ENCODE data around the gene NRXN3.

Gene NRXN3

GRCh38 chr14:79516009-79516408 is 1345.8 kb downstream of the NRXN3 start:
- TF ChIP-seq JUND (IDR thresholded peaks at IDR 0.05; ENCODE audit: low read depth), result no peak
- in situ Hi-C loops (cut with HindIII; ENCODE audit: low pct_unique_long_range_greater_than_20kb, low sequenced_read_pairs), result no loop called here
- DNase-seq (ENCODE audit: low read depth in 1 of 2, low spot score in 1 of 2), result no peak

- no peak for TF ChIP-seq JUND (IDR thresholded peaks at IDR 0.05; ENCODE audit: low read depth)
- in situ Hi-C loops (cut with HindIII; ENCODE audit: low pct_unique_long_range_greater_than_20kb, low sequenced_read_pairs), result no loop called here
- no peak for DNase-seq (ENCODE audit: low read depth in 1 of 2, low spot score in 1 of 2)
Observed at GRCh38 chr14:79525416-79525815, 1355.2 kb downstream of the NRXN3 start.

GRCh38 chr14:79528828-79529416 is 1358.7 kb downstream of the NRXN3 start:
- TF ChIP-seq JUND (IDR thresholded peaks at IDR 0.05; ENCODE audit: low read depth), result no peak
- no peak for DNase-seq (ENCODE audit: low read depth in 1 of 2, low spot score in 1 of 2)
- in situ Hi-C loops (cut with HindIII; ENCODE audit: low pct_unique_long_range_greater_than_20kb, low sequenced_read_pairs), result no loop called here

- in situ Hi-C loops (cut with HindIII; ENCODE audit: low pct_unique_long_range_greater_than_20kb, low sequenced_read_pairs), result no loop called here
- no peak for TF ChIP-seq JUND (IDR thresholded peaks at IDR 0.05; ENCODE audit: low read depth)
- DNase-seq (ENCODE audit: low read depth in 1 of 2, low spot score in 1 of 2), result no peak
Observed at GRCh38 chr14:79530555-79530954, 1360.4 kb downstream of the NRXN3 start.

- in situ Hi-C loops (cut with HindIII; ENCODE audit: low pct_unique_long_range_greater_than_20kb, low sequenced_read_pairs), result no loop called here
- no peak for TF ChIP-seq JUND (IDR thresholded peaks at IDR 0.05; ENCODE audit: low read depth)
- no peak for DNase-seq (ENCODE audit: low read depth in 1 of 2, low spot score in 1 of 2)
Observed at GRCh38 chr14:79534703-79535353, 1364.7 kb downstream of the NRXN3 start.

GRCh38 chr14:79540394-79540793 is 1370.2 kb downstream of the NRXN3 start:
- no peak for TF ChIP-seq JUND (IDR thresholded peaks at IDR 0.05; ENCODE audit: low read depth)
- in situ Hi-C loops (cut with HindIII; ENCODE audit: low pct_unique_long_range_greater_than_20kb, low sequenced_read_pairs), result no loop called here
- DNase-seq (ENCODE audit: low read depth in 1 of 2, low spot score in 1 of 2), result peak in 1 of 2 experiments; percentile 22

- DNase-seq (ENCODE audit: low read depth in 1 of 2, low spot score in 1 of 2), result no peak
- TF ChIP-seq JUND (IDR thresholded peaks at IDR 0.05; ENCODE audit: low read depth), result no peak
- in situ Hi-C loops (cut with HindIII; ENCODE audit: low pct_unique_long_range_greater_than_20kb, low sequenced_read_pairs), result no loop called here
Observed at GRCh38 chr14:79542121-79542520, 1371.9 kb downstream of the NRXN3 start.

GRCh38 chr14:79543348-79543747 is 1373.2 kb downstream of the NRXN3 start:
- in situ Hi-C loops (cut with HindIII; ENCODE audit: low pct_unique_long_range_greater_than_20kb, low sequenced_read_pairs), result no loop called here
- TF ChIP-seq JUND (IDR thresholded peaks at IDR 0.05; ENCODE audit: low read depth), result no peak
- no peak for DNase-seq (ENCODE audit: low read depth in 1 of 2, low spot score in 1 of 2)

GRCh38 chr14:79543967-79544697 is 1374.0 kb downstream of the NRXN3 start:
- peak in 1 of 2 experiments; percentile 12 for DNase-seq (ENCODE audit: low read depth in 1 of 2, low spot score in 1 of 2)
- in situ Hi-C loops (cut with HindIII; ENCODE audit: low pct_unique_long_range_greater_than_20kb, low sequenced_read_pairs), result no loop called here

GRCh38 chr14:79544698-79545070 is 1374.5 kb downstream of the NRXN3 start:
- in situ Hi-C loops (cut with HindIII; ENCODE audit: low pct_unique_long_range_greater_than_20kb, low sequenced_read_pairs), result no loop called here
- TF ChIP-seq JUND (IDR thresholded peaks at IDR 0.05; ENCODE audit: low read depth), result no peak
- no peak for DNase-seq (ENCODE audit: low read depth in 1 of 2, low spot score in 1 of 2)

More at GRCh38 chr14:79543967-79544697, 1374.0 kb downstream of the NRXN3 start:
- no peak for TF ChIP-seq JUND (IDR thresholded peaks at IDR 0.05; ENCODE audit: low read depth)

GRCh38 chr14:79548836-79549235 is 1378.7 kb downstream of the NRXN3 start:
- no peak for TF ChIP-seq JUND (IDR thresholded peaks at IDR 0.05; ENCODE audit: low read depth)
- in situ Hi-C loops (cut with HindIII; ENCODE audit: low pct_unique_long_range_greater_than_20kb, low sequenced_read_pairs), result no loop called here
- DNase-seq (ENCODE audit: low read depth in 1 of 2, low spot score in 1 of 2), result no peak

- no peak for DNase-seq (ENCODE audit: low read depth in 1 of 2, low spot score in 1 of 2)
- in situ Hi-C loops (cut with HindIII; ENCODE audit: low pct_unique_long_range_greater_than_20kb, low sequenced_read_pairs), result no loop called here
Observed at GRCh38 chr14:79549515-79549914, 1379.3 kb downstream of the NRXN3 start.

GRCh38 chr14:79551523-79551922 is 1381.3 kb downstream of the NRXN3 start:
- TF ChIP-seq JUND (IDR thresholded peaks at IDR 0.05; ENCODE audit: low read depth), result no peak
- in situ Hi-C loops (cut with HindIII; ENCODE audit: low pct_unique_long_range_greater_than_20kb, low sequenced_read_pairs), result no loop called here
- DNase-seq (ENCODE audit: low read depth in 1 of 2, low spot score in 1 of 2), result no peak

More at GRCh38 chr14:79549515-79549914, 1379.3 kb downstream of the NRXN3 start:
- TF ChIP-seq JUND (IDR thresholded peaks at IDR 0.05; ENCODE audit: low read depth), result no peak

Data from T47D (cell line).